Ectodermal cell (in vitro differentiated cells): ENCODE measurements around the gene GALNTL6.

Source experiments
- H3K27ac ChIP-seq: 2 replicates; pipeline ENCODE4 v1.7.0; 2013; ENCODE audit warnings: mild to moderate bottlenecking, low read depth, low read length; ENCODE audit not compliant: insufficient read depth, poor library complexity, severe bottlenecking
- H3K27me3 ChIP-seq: 2 replicates; pipeline ENCODE4 v1.7.0; 2013; ENCODE audit warnings: mild to moderate bottlenecking, low read length; ENCODE audit not compliant: insufficient read depth, control insufficient read depth, poor library complexity, severe bottlenecking
- H3K36me3 ChIP-seq: one replicate; pipeline ENCODE4 v1.7.0; 2013; ENCODE audit warnings: low read length; ENCODE audit not compliant: control insufficient read depth, insufficient read depth
- H3K4me1 ChIP-seq: one replicate; pipeline ENCODE4 v1.7.0; 2013; ENCODE audit warnings: low read length; ENCODE audit not compliant: control insufficient read depth, insufficient read depth
- H3K4me3 ChIP-seq: 2 replicates; pipeline ENCODE4 v1.7.0; 2013; ENCODE audit warnings: low read depth, low read length, control low read depth; ENCODE audit not compliant: insufficient read depth
- H3K9me3 ChIP-seq: 2 replicates; pipeline ENCODE4 v1.7.0; 2013; ENCODE audit warnings: mild to moderate bottlenecking, low read length, moderate library complexity; ENCODE audit not compliant: control insufficient read depth
- WGBS, 2 experiments: methylation state at CpG; one replicate each; pipeline ENCODE4 v1.1.7; 2013; ENCODE audit warnings: missing lambda C conversion rate in 2 of 2; 5-methylcytosine and 5-hydroxymethylcytosine counted together

The GALNTL6 gene

GRCh38 chr4:172601195-172601594 lies 788.0 kb downstream of the GALNTL6 start:
- Histone ChIP-seq H3K9me3 (no peaks in the 10 kb centered on the region), H3K27me3 (no peaks in the 10 kb centered on the region), H3K4me1 (peaks cover 4% of the 10 kb centered on the region), H3K36me3 (no peaks in the 10 kb centered on the region), H3K27ac (no peak overlapping the region), H3K4me3 (no peak overlapping the region)
- WGBS, 2 experiments, result 78 to 88% methylated on average over 2 of the region's 2 CpGs

GRCh38 chr4:172619218-172619617 lies 806.0 kb downstream of the GALNTL6 start:
- WGBS, 2 experiments, result 86 to 97% methylated on average over 5 of the region's 5 CpGs

GRCh38 chr4:172619798-172620197 lies 806.6 kb downstream of the GALNTL6 start:
- H3K9me3 ChIP-seq, result no peaks in the 10 kb centered on the region
- H3K4me3 ChIP-seq, result no peak overlapping the region
- WGBS, 2 experiments, result 100% methylated on average over 2 of the region's 2 CpGs; no CpG with 5 or more reads in 1 of the 2 experiments
- no peaks in the 10 kb centered on the region for H3K36me3 ChIP-seq
- H3K27me3 ChIP-seq, result no peaks in the 10 kb centered on the region
- no peaks in the 10 kb centered on the region for H3K4me1 ChIP-seq
- no peak overlapping the region for H3K27ac ChIP-seq

More at GRCh38 chr4:172619218-172619617, 806.0 kb downstream of the GALNTL6 start:
- H3K36me3 ChIP-seq, result no peaks in the 10 kb centered on the region
- no peak overlapping the region for H3K4me3 ChIP-seq
- no peaks in the 10 kb centered on the region for H3K4me1 ChIP-seq
- no peak overlapping the region for H3K27ac ChIP-seq
- H3K9me3 ChIP-seq, result no peaks in the 10 kb centered on the region
- H3K27me3 ChIP-seq, result no peaks in the 10 kb centered on the region

- Histone ChIP-seq H3K4me3 (no peak overlapping the region), H3K27me3 (no peaks in the 10 kb centered on the region), H3K36me3 (no peaks in the 10 kb centered on the region), H3K9me3 (no peaks in the 10 kb centered on the region), H3K4me1 (no peaks in the 10 kb centered on the region), H3K27ac (no peak overlapping the region)
- 78 to 85% methylated on average over 3 of the region's 3 CpGs for WGBS, 2 experiments
These were observed 815.1 kb downstream of the GALNTL6 start for GRCh38 chr4:172628263-172628662.

- Histone ChIP-seq H3K4me3 (no peak overlapping the region), H3K36me3 (no peaks in the 10 kb centered on the region), H3K27me3 (no peaks in the 10 kb centered on the region), H3K27ac (no peak overlapping the region), H3K9me3 (no peaks in the 10 kb centered on the region), H3K4me1 (no peaks in the 10 kb centered on the region)
- WGBS, 2 experiments, result 93 to 95% methylated on average over 3 of the region's 3 CpGs
These were observed 817.1 kb downstream of the GALNTL6 start for GRCh38 chr4:172630280-172630679.

GRCh38 chr4:172631832-172632231 lies 818.6 kb downstream of the GALNTL6 start:
- H3K36me3 ChIP-seq, result no peaks in the 10 kb centered on the region
- H3K4me1 ChIP-seq, result no peaks in the 10 kb centered on the region
- H3K9me3 ChIP-seq, result no peaks in the 10 kb centered on the region
- no peaks in the 10 kb centered on the region for H3K27me3 ChIP-seq
- H3K27ac ChIP-seq, result no peak overlapping the region
- no peak overlapping the region for H3K4me3 ChIP-seq

GRCh38 chr4:172648471-172648870 lies 835.3 kb downstream of the GALNTL6 start:
- Histone ChIP-seq H3K9me3 (no peaks in the 10 kb centered on the region), H3K4me1 (no peaks in the 10 kb centered on the region), H3K4me3 (no peak overlapping the region), H3K27me3 (no peaks in the 10 kb centered on the region), H3K36me3 (no peaks in the 10 kb centered on the region), H3K27ac (no peak overlapping the region)
- WGBS, 2 experiments, result 88 to 97% methylated on average over 2 of the region's 2 CpGs

- WGBS, 2 experiments, result 100% methylated on average over 2 of the region's 2 CpGs
- no peaks in the 10 kb centered on the region for H3K36me3 ChIP-seq
- no peaks in the 10 kb centered on the region for H3K4me1 ChIP-seq
These were observed 835.9 kb downstream of the GALNTL6 start for GRCh38 chr4:172649143-172649542.

GRCh38 chr4:172650758-172651530 lies 837.7 kb downstream of the GALNTL6 start:
- H3K4me3 ChIP-seq, result no peak overlapping the region
- H3K27me3 ChIP-seq, result no peaks in the 10 kb centered on the region
- H3K27ac ChIP-seq, result no peak overlapping the region
- WGBS, 2 experiments, result 89 to 91% methylated on average over 1 of the region's 1 CpG
- H3K36me3 ChIP-seq, result no peaks in the 10 kb centered on the region
- no peaks in the 10 kb centered on the region for H3K4me1 ChIP-seq
- no peaks in the 10 kb centered on the region for H3K9me3 ChIP-seq

More at GRCh38 chr4:172649143-172649542, 835.9 kb downstream of the GALNTL6 start:
- H3K27me3 ChIP-seq, result no peaks in the 10 kb centered on the region
- H3K4me3 ChIP-seq, result no peak overlapping the region
- H3K27ac ChIP-seq, result no peak overlapping the region
- no peaks in the 10 kb centered on the region for H3K9me3 ChIP-seq

GRCh38 chr4:172651961-172652360 lies 838.8 kb downstream of the GALNTL6 start:
- WGBS, 2 experiments, result 85 to 100% methylated on average over 2 of the region's 2 CpGs
- H3K4me3 ChIP-seq, result no peak overlapping the region
- no peaks in the 10 kb centered on the region for H3K9me3 ChIP-seq
- H3K4me1 ChIP-seq, result no peaks in the 10 kb centered on the region
- H3K27ac ChIP-seq, result no peak overlapping the region
- H3K27me3 ChIP-seq, result no peaks in the 10 kb centered on the region
- H3K36me3 ChIP-seq, result no peaks in the 10 kb centered on the region
